Nephron progenitor cell (in vitro differentiated cells): ENCODE data around the gene ABI2.
"Not testable (repeated sequence)": the region's sequence is repeated elsewhere in the genome, so short reads cannot be mapped to it uniquely, and the experiment has no call there.

Experiments
- DNase-seq: peaks from one replicate; pipeline ENCODE4 v3.0.0; 2021
- H3K27ac Mint-ChIP-seq: 2 replicates; pipeline ENCODE4 v1.8.0; 2021; ENCODE audit warnings: mild to moderate bottlenecking, moderate library complexity, mixed read lengths
- H3K27me3 Mint-ChIP-seq: 2 replicates; pipeline ENCODE4 v1.8.0; 2021; ENCODE audit warnings: mild to moderate bottlenecking, low read depth, mixed read lengths; ENCODE audit not compliant: poor library complexity
- H3K36me3 Mint-ChIP-seq: 2 replicates; pipeline ENCODE4 v1.8.0; 2021; ENCODE audit warnings: low read depth, mixed read lengths
- H3K4me1 Mint-ChIP-seq: 2 replicates; pipeline ENCODE4 v1.8.0; 2021; ENCODE audit warnings: mixed read lengths
- H3K4me3 Mint-ChIP-seq: 2 replicates; pipeline ENCODE4 v1.8.0; 2021; ENCODE audit warnings: mild to moderate bottlenecking, moderate library complexity, mixed read lengths
- H3K9me3 Mint-ChIP-seq: 2 replicates; pipeline ENCODE4 v1.8.0; 2021; ENCODE audit warnings: mild to moderate bottlenecking, moderate library complexity, mixed read lengths
- CTCF ChIP-seq: fragments of 200-600 bp; sonication (generic); IDR thresholded peaks from 2 replicates; pipeline ENCODE4 v1.5.0; 2021; ENCODE audit warnings: antibody characterized with exemption

The ABI2 gene

GRCh38 chr2:203383038-203383437, 54.8 kb downstream of the ABI2 start:
- peak overlapping the region; percentile 1 for H3K27ac Mint-ChIP-seq
- no peak overlapping the region for H3K4me3 Mint-ChIP-seq
- peaks cover 38% of the 10 kb centered on the region for H3K36me3 Mint-ChIP-seq

GRCh38 chr2:203388153-203388552, 60.0 kb downstream of the ABI2 start:
- not testable (repeated sequence) for H3K9me3 Mint-ChIP-seq, DNase-seq, H3K4me3 Mint-ChIP-seq, H3K27me3 Mint-ChIP-seq, H3K4me1 Mint-ChIP-seq, H3K27ac Mint-ChIP-seq
- peaks cover 54% of the 10 kb centered on the region for H3K36me3 Mint-ChIP-seq

More at GRCh38 chr2:203383038-203383437, 54.8 kb downstream of the ABI2 start:
- DNase-seq, result no peak
- Mint-ChIP-seq H3K9me3 (no peaks in the 10 kb centered on the region), H3K27me3 (no peaks in the 10 kb centered on the region), H3K4me1 (peaks cover 15% of the 10 kb centered on the region)
- no peak for TF ChIP-seq CTCF

- DNase-seq, result no peak
- Mint-ChIP-seq H3K27me3 (no peaks in the 10 kb centered on the region), H3K27ac (peak overlapping the region; percentile 47), H3K4me1 (no peaks in the 10 kb centered on the region), H3K4me3 (no peak overlapping the region), H3K9me3 (peaks cover 6% of the 10 kb centered on the region), H3K36me3 (peaks cover 83% of the 10 kb centered on the region)
- no peak for TF ChIP-seq CTCF
Observed at GRCh38 chr2:203394519-203395227, 66.5 kb downstream of the ABI2 start.

- TF ChIP-seq CTCF, result no peak
- Mint-ChIP-seq H3K27me3 (no peaks in the 10 kb centered on the region), H3K4me1 (no peaks in the 10 kb centered on the region), H3K4me3 (no peak overlapping the region), H3K36me3 (peaks cover 75% of the 10 kb centered on the region), H3K9me3 (peaks cover 6% of the 10 kb centered on the region), H3K27ac (peak overlapping the region; percentile 60)
- no peak for DNase-seq
Observed at GRCh38 chr2:203395858-203396257, 67.7 kb downstream of the ABI2 start.

- no peak for DNase-seq
- Mint-ChIP-seq H3K4me3 (no peak overlapping the region), H3K4me1 (no peaks in the 10 kb centered on the region), H3K36me3 (peaks cover 79% of the 10 kb centered on the region), H3K9me3 (peaks cover 6% of the 10 kb centered on the region), H3K27ac (no peak overlapping the region), H3K27me3 (no peaks in the 10 kb centered on the region)
- no peak for TF ChIP-seq CTCF
Observed at GRCh38 chr2:203396667-203397066, 68.5 kb downstream of the ABI2 start.

GRCh38 chr2:203399031-203399430, 70.8 kb downstream of the ABI2 start:
- peaks cover 6% of the 10 kb centered on the region for H3K9me3 Mint-ChIP-seq
- no peak overlapping the region for H3K27ac Mint-ChIP-seq
- no peaks in the 10 kb centered on the region for H3K27me3 Mint-ChIP-seq
- DNase-seq, result no peak
- H3K36me3 Mint-ChIP-seq, result peaks cover 79% of the 10 kb centered on the region
- no peaks in the 10 kb centered on the region for H3K4me1 Mint-ChIP-seq
- no peak for TF ChIP-seq CTCF
- H3K4me3 Mint-ChIP-seq, result no peak overlapping the region
